ENCODE results near the gene CDKAL1.

GRCh38 chr6:20707870-20708269, 173.6 kb downstream of the CDKAL1 start:
- TF ChIP-seq POLR2AphosphoS5 (IDR thresholded peaks at IDR 0.05; ENCODE audit: low read depth, low read length) (no peak), TAF1 (IDR thresholded peaks at IDR 0.05; ENCODE audit: borderline replicate concordance, insufficient read depth, low read length) (no peak), REST (IDR thresholded peaks at IDR 0.05; ENCODE audit: insufficient read depth in 1 of 2, low read depth in 2 of 2, low read length in 2 of 2) (no peak), SIN3A (IDR thresholded peaks at IDR 0.05; ENCODE audit: borderline replicate concordance, insufficient read depth, low read length) (no peak)
